GM12872 (cell line): ENCODE measurements around the gene VSNL1.

Experiments
- CTCF ChIP-seq: IDR thresholded peaks from 3 replicates; pipeline ENCODE4 v1.5.1; 2011; ENCODE audit warnings: low read depth, mild to moderate bottlenecking, low read length, moderate library complexity; ENCODE audit not compliant: insufficient read depth

Gene VSNL1

GRCh38 chr2:17661460-17661859 lies 121.0 kb downstream of the VSNL1 start:
- TF ChIP-seq CTCF = no peak

- no peak for TF ChIP-seq CTCF
Measured at GRCh38 chr2:17662723-17663122, 122.2 kb downstream of the VSNL1 start.

GRCh38 chr2:17664534-17664933 lies 124.0 kb downstream of the VSNL1 start:
- no peak for TF ChIP-seq CTCF

GRCh38 chr2:17667898-17668297 lies 127.4 kb downstream of the VSNL1 start:
- no peak for TF ChIP-seq CTCF

GRCh38 chr2:17672583-17673317 lies 132.3 kb downstream of the VSNL1 start:
- no peak for TF ChIP-seq CTCF

GRCh38 chr2:17674817-17675216 lies 134.3 kb downstream of the VSNL1 start:
- no peak for TF ChIP-seq CTCF

- no peak for TF ChIP-seq CTCF
Measured at GRCh38 chr2:17680119-17680518, 139.6 kb downstream of the VSNL1 start.
